GM12801 (cell line): ENCODE data around the gene SAP130.

Experiments
- TF ChIP-seq, protein P1 (sequence below): IDR thresholded peaks from one replicate; pipeline ENCODE4 v1.5.1; 2011; ENCODE audit warnings: control low read depth; ENCODE audit not compliant: insufficient read length; ENCODE audit errors: extremely low read depth

The SAP130 gene

DNA sequence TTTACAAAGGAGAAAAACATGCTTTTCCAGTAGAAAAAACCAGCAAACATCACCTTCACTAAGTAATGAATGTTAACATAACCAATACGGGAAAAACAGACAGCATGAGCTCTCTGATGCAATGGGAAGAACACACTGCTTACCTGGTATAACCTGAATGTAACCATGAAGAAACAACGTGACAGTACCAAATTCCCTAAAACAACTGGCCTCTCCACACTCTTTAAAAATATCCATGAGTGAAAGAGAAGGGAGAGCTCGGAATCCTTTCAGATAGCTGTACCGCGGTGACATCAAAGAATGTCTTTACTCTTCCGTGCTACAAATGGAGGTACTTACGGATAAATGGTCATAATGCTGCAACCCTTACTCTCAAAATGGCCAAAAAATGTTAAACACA is 32.1 kb downstream of the SAP130 start:
- TF ChIP-seq, protein P1, sequence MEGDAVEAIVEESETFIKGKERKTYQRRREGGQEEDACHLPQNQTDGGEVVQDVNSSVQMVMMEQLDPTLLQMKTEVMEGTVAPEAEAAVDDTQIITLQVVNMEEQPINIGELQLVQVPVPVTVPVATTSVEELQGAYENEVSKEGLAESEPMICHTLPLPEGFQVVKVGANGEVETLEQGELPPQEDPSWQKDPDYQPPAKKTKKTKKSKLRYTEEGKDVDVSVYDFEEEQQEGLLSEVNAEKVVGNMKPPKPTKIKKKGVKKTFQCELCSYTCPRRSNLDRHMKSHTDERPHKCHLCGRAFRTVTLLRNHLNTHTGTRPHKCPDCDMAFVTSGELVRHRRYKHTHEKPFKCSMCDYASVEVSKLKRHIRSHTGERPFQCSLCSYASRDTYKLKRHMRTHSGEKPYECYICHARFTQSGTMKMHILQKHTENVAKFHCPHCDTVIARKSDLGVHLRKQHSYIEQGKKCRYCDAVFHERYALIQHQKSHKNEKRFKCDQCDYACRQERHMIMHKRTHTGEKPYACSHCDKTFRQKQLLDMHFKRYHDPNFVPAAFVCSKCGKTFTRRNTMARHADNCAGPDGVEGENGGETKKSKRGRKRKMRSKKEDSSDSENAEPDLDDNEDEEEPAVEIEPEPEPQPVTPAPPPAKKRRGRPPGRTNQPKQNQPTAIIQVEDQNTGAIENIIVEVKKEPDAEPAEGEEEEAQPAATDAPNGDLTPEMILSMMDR, result no peak

GRCh38 chr2:127993659-127994058 is 34.2 kb downstream of the SAP130 start:
- TF ChIP-seq, protein P1, result no peak

DNA sequence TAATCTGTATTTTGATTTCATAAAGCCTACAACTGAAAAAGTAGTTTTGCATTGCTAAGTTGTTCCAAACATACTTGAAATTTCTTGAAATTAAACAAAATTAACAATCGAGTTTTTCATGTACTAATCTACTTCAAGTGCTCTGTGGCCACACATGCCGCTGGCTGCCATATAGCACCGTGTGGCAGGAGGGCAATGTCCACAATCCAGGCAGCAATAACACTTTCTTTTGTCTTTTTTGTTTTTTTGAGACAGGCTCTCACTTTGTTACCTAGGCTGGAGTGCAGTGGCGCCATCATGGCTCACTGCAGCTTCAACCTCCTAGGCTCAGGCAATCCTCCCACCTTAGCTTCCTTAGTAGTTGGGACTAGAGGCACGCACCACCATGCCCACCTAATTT is 36.1 kb downstream of the SAP130 start:
- TF ChIP-seq, protein P1, result no peak

DNA sequence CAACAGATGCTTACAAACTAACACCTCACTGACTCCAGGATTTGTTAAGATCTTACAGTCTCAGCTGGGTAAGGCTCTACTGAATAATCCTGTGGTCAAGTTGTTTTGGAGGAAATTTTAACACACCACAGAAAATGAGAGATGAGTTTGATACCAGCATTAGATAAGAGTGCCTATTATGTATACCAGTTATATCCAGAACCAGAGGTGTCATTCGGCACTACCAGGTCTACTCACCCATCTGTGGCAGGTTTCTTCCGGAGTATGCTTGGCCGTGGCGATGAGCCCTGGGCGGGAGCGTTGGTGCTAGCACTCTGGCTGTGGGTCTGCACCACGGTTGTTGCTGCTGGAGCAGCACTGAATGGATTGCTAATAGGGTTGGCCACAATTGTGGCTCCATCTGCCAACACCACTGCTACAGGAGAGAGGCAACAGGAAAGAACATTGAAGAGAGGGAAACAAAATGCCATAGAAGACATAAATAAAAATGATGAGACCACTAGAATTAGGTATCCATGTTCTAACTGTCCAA is 41.2 kb downstream of the SAP130 start:
- TF ChIP-seq, protein P1, result no peak

DNA sequence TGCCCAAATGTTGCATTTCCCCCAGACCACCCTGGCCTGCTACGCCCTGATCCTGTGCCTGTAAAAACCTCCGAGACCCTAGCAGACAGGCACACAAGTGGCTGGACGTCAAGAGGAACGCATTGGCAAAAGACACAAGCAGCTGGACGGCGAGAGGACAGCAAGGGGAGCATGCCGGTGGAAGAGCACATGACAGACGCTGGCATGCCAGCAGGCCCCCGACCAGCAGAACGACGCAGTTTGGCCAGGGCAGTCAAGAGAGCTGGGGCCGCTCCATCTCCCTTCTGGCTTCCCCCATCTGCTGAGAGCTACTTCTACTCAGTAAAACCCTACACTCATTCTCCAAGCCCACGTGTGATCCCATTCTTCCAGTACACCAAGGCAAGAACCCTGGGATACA is 42.1 kb downstream of the SAP130 start:
- TF ChIP-seq, protein P1, result no peak

DNA sequence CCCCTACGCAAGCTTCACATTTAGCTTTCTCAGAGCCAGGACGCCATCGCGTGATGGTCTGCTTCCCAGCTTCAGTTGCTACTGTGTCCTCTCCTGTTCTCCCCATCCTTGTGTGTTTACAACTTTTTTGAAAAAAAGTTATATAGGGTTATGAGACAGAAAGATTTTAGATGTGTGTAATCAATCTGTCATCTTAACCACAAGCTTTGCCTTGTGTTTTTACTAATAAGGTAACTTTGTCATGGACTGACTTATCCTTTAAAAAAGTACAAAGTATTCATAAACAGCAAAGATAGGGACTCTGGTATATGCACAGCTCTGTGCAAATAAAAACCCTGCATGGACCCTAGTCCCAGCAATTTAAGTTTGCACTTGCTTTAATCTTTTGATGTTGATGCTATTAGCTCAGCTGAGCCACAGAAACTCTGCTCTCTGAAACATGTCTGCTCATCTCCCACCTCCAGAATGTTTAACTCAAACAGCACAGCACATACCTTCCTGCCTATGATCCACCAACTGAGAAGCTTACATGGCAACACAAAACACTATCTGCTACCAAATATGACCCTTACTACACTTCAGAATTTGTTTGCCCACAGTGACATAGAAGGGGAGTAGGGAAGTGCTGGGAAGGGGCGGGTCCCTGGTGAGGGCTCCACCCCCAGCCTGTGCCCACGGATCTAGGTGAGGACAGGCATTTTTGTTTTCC is 42.7 kb downstream of the SAP130 start:
- TF ChIP-seq, protein P1, result no peak

DNA sequence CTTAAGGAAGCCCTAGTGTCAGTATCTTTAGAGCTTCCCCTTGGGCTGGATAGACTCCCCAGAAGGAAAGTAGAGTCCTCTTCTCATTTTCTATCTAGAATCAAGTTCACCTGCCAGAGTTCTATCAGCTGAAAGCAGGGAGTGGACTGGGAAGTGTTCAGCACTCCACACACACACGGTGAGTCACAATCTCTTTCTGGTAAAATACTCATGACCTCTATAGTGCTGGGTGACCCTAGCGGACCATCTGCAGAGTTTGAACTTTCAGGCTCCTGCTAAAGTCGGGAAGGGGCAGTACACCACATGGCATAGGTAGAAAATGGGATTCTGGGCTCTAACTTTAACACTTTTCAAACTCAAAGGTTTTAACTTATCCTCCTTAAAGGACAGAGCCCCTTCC is 43.3 kb downstream of the SAP130 start:
- TF ChIP-seq, protein P1, result no peak
